ENCODE measurements around the gene KIF16B. TPM values are rescaled to one million over a fixed set of nuclear protein-coding genes. Genes with fewer than 3 reads are reported as not detected.

Gene KIF16B
- total and polyA plus RNA-seq, 10 of the 15 experiments (the other 5 are each of a cell fraction or from before 2014, with no cell fraction given): 0.21 to 5.2 (median 3.0) TPM

DNA sequence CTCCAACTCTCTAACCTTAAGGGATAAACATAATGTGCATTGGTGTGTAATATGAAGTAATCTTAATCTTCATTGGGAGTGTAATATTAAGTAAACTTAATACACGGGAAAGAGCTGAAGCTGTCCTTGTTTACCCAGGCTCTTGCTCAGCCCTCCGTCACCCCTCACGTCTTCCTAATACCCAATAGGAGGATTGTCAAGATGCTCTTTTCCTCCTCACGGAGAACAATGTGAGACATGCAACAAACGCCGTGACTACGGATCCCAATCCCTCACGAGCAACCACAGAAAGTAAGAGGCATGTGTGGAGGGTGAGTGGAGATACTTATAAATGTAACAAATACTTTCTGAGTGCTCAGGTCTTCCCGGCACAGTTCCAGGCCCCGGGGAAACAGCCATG is 11.0 kb downstream of the KIF16B start:
- CTCF ChIA-PET: interaction anchor here (0.9 kb wide), 1 partner anchor 171 kb away, joined by 4 read pairs; no protein-coding TSS in a partner anchor

GRCh38 chr20:16560661-16561060 is 12.6 kb downstream of the KIF16B start:
- H3K4me3 ChIP-seq: no peak overlapping the region
- no peak overlapping the region for H3K4me2 ChIP-seq (ENCODE audit: control insufficient read depth, insufficient read depth)
- no peak for DNase-seq (ENCODE audit: low read depth, low spot score)
- H3K27me3 ChIP-seq (replicated peaks in 1 of 2; ENCODE audit: control insufficient read depth in 2 of 2, insufficient read depth in 2 of 2, low read length in 1 of 2): no peaks in the 10 kb centered on the region
- no peaks in the 10 kb centered on the region for H3K36me3 ChIP-seq (ENCODE audit: control insufficient read depth in 2 of 2, insufficient read depth in 2 of 2, low read length in 1 of 2)
- ChIA-PET CTCF (no interaction called here), POLR2A (no interaction called here), RAD21 (ENCODE audit: unreplicated experiment) (no interaction called here), SMC1A (ENCODE audit: uncharacterized antibody, unreplicated experiment) (no interaction called here)
- no peaks in the 10 kb centered on the region for H3K79me2 ChIP-seq (ENCODE audit: control insufficient read depth, insufficient read depth, low read length)
- intact Hi-C loops (cut with micrococcal nuclease; ENCODE audit: unreplicated experiment) (no loop called here), in situ Hi-C loops (cut with MboI) (no loop called here)
- H3K4me1 ChIP-seq (ENCODE audit: control insufficient read depth, insufficient read depth, low read length): no peaks in the 10 kb centered on the region
- no peak overlapping the region for H3K27ac ChIP-seq (ENCODE audit: control insufficient read depth, insufficient read depth)
- whole genome bisulfite sequencing (ENCODE audit: insufficient coverage, insufficient replicate concordance, low lambda C conversion rate, missing lambda C conversion rate): 37% methylated on average over 9 of the region's 9 CpGs
- no peaks in the 10 kb centered on the region for H4K20me1 ChIP-seq (ENCODE audit: control insufficient read depth, insufficient read depth)
- H3K9me3 ChIP-seq (replicated peaks; ENCODE audit: control insufficient read depth, insufficient read depth, low read length): no peaks in the 10 kb centered on the region
- BruUV-seq (replicated peaks): no TSS peak
- H3K9ac ChIP-seq (ENCODE audit: control insufficient read depth, insufficient read depth, low read length): no peak overlapping the region
- no peak for FAIRE-seq
- ATAC-seq: no peak
- no peak overlapping the region for H2AFZ ChIP-seq (ENCODE audit: control insufficient read depth, low read depth, low read length)
- TF ChIP-seq NR2F1 (conservative IDR thresholded peaks at IDR 0.05): no peak
- no peak for TF ChIP-seq EGR1 (IDR thresholded peaks at IDR 0.05; ENCODE audit: borderline replicate concordance in 1 of 2, low read depth in 2 of 2, low read length in 2 of 2)
- no peak for TF ChIP-seq IRF3 (IDR thresholded peaks at IDR 0.05)
- no peak for TF ChIP-seq RB1 (IDR thresholded peaks at IDR 0.05; ENCODE audit: borderline replicate concordance)
- no peak for TF ChIP-seq BHLHE40 (IDR thresholded peaks at IDR 0.05; ENCODE audit: borderline replicate concordance in 1 of 2, low read depth in 2 of 2, low read length in 1 of 2)
- TF ChIP-seq EED (IDR thresholded peaks at IDR 0.05; ENCODE audit: low read depth): no peak
- no peak for TF ChIP-seq CREM (IDR thresholded peaks at IDR 0.05; ENCODE audit: low read depth)
- no peak for TF ChIP-seq RAD21 (IDR thresholded peaks at IDR 0.05; ENCODE audit: insufficient read depth, low read depth, low read length)
- no peak for TF ChIP-seq FOS (IDR thresholded peaks at IDR 0.05; ENCODE audit: borderline replicate concordance, extremely low read depth, insufficient read length)
- TF ChIP-seq SIN3A (IDR thresholded peaks at IDR 0.05; ENCODE audit: low read depth, low read length): no peak

More for the DNA sequence above, 11.0 kb downstream of the KIF16B start:
- DNase-seq (ENCODE audit: low read depth, low spot score) (no peak), FAIRE-seq (no peak), ATAC-seq (no peak)
- Histone ChIP-seq H3K79me2 (ENCODE audit: control insufficient read depth, insufficient read depth, low read length) (no peaks in the 10 kb centered on the region), H3K9me3 (replicated peaks; ENCODE audit: control insufficient read depth, insufficient read depth, low read length) (no peaks in the 10 kb centered on the region), H4K20me1 (ENCODE audit: control insufficient read depth, insufficient read depth) (no peaks in the 10 kb centered on the region), H3K4me1 (ENCODE audit: control insufficient read depth, insufficient read depth, low read length) (no peaks in the 10 kb centered on the region), H3K9ac (ENCODE audit: control insufficient read depth, insufficient read depth, low read length) (no peak overlapping the region), H3K27ac (ENCODE audit: control insufficient read depth, insufficient read depth) (no peak overlapping the region), H3K36me3 (ENCODE audit: control insufficient read depth in 2 of 2, insufficient read depth in 2 of 2, low read length in 1 of 2) (no peaks in the 10 kb centered on the region), H3K4me2 (ENCODE audit: control insufficient read depth, insufficient read depth) (no peak overlapping the region), H3K27me3 (replicated peaks in 1 of 2; ENCODE audit: control insufficient read depth in 2 of 2, insufficient read depth in 2 of 2, low read length in 1 of 2) (no peaks in the 10 kb centered on the region), H2AFZ (ENCODE audit: control insufficient read depth, low read depth, low read length) (no peak overlapping the region), H3K4me3 (no peak overlapping the region)
- RAD21 ChIA-PET (ENCODE audit: unreplicated experiment): no interaction called here
- POLR2A ChIA-PET: no interaction called here
- intact Hi-C loops (cut with micrococcal nuclease; ENCODE audit: unreplicated experiment): no loop called here
- SMC1A ChIA-PET (ENCODE audit: uncharacterized antibody, unreplicated experiment): no interaction called here
- no peak for TF ChIP-seq ATF2 (IDR thresholded peaks at IDR 0.05; ENCODE audit: low read length)
- no peak for TF ChIP-seq NBN (IDR thresholded peaks at IDR 0.05)
- no peak for TF ChIP-seq ASH2L (IDR thresholded peaks at IDR 0.05; ENCODE audit: borderline replicate concordance, low read depth)
- TF ChIP-seq NFIC (IDR thresholded peaks at IDR 0.05; ENCODE audit: low read depth, low read length): no peak
- TF ChIP-seq SMC3 (IDR thresholded peaks at IDR 0.05; ENCODE audit: borderline replicate concordance, low read length): no peak
- no peak for TF ChIP-seq BRCA1 (IDR thresholded peaks at IDR 0.05; ENCODE audit: low read depth, low read length)
- TF ChIP-seq CBX5 (IDR thresholded peaks at IDR 0.05; ENCODE audit: low read depth): no peak
- no peak for TF ChIP-seq FOS (IDR thresholded peaks at IDR 0.05; ENCODE audit: borderline replicate concordance, extremely low read depth, insufficient read length)
- in situ Hi-C loops (cut with MboI): no loop called here
- BruUV-seq (replicated peaks): no TSS peak
- 88% methylated on average over 10 of the region's 10 CpGs for WGBS (ENCODE audit: insufficient coverage, insufficient replicate concordance, low lambda C conversion rate, missing lambda C conversion rate)

Measured in GM12878 (cell line).